Kidney epithelial cell (primary cell): ENCODE data around the gene LSM3. TPM values are rescaled to one million over a fixed set of nuclear protein-coding genes. Genes with fewer than 3 reads are reported as not detected.

Source experiments
- DNase-seq: peaks from one replicate; pipeline ENCODE4 v3.0.0-alpha.2; 2010; ENCODE audit warnings: low read depth
- H3K27me3 ChIP-seq: 2 replicates; pipeline ENCODE4 v1.6.0; 2011; ENCODE audit warnings: low read length; ENCODE audit not compliant: control insufficient read depth, insufficient read depth
- H3K36me3 ChIP-seq: 2 replicates; pipeline ENCODE4 v1.5.1; 2011; ENCODE audit warnings: low read length; ENCODE audit not compliant: control insufficient read depth, insufficient read depth
- H3K4me3 ChIP-seq: 2 replicates; pipeline ENCODE4 v1.5.1; 2011; ENCODE audit warnings: low read depth, mild to moderate bottlenecking, control low read depth, low read length
- CTCF ChIP-seq: IDR thresholded peaks from 2 replicates; pipeline ENCODE4 v1.5.1; 2011; ENCODE audit warnings: mild to moderate bottlenecking, moderate library complexity, low read length, control low read depth, inconsistent platforms; ENCODE audit not compliant: insufficient read depth, poor library complexity, severe bottlenecking
- total RNA-seq: library from RNA; depleted of rRNA; stranded (reverse); fragments of >200 nt; gene quantifications from 2 replicates; pipeline ENCODE4 v1.2.3, GENCODE V29; 2015

LSM3 gene
- total RNA-seq, 1 donor from 2014 or later: 9.3 TPM

DNA sequence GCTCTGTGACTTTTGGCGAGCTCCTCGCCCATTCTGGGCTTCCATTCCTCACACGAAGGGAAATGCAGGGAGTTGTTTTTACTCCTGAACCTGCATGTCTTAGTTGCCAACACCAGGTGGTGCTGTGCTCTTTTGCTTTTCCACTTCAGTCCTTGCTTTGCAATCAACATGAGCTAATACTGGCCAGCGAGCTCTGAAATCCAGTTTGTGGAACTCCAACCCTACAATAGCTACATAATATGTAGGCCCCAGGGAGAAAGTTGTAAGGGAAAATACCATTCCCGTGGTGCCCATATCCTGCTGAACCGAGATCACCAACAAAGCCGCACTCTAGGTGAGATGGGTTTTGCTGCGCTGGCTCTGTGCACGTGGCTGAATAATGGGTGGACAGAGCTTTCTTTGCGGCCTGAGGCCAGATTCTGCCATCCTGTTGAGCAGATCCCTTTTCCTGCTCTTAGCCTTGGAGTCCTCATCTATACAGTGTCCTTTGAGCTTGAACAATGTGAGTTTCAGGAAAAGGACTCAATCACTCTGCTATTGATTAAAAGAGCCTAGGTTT, 25.0 kb downstream of the LSM3 start:
- H3K27me3 ChIP-seq: no peaks in the 10 kb centered on the region
- peak; percentile 85 for TF ChIP-seq CTCF

DNA sequence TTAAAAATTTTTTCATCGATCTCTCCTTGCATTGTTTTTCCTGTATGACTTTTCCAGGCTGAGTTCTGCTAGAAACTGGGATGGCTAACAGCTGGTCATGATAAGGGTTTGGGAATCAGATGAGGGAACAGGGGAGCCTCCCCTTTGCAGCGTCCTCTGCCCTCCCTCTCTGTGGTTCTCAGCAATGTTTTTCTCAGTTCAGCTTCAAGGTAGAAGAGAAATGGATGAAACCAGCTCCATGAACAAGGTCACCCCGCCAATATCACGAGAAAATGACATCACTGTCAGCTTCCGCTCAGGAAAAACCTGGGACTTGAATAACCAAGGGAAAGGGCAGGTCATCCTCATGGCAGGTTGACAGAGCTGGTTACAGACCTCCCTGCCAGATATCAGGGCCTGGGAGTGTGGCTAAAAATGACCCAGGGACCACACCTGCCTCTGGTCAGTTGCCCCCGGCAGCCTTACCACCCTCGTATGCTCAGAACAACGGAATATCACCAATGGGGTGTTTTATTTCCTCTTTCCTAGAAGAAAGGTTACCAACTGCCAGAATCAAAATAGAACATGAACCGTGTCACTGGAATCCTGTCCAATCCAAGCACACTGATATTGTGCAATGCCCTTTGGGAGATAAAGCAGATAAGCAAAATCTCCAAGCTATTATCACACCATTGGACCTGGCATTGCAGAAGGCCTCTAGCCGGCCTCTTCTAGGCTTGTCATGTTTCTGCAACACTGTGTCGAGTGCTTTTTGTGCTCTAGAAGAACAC, 26.1 kb downstream of the LSM3 start:
- DNase-seq: no peak
- Histone ChIP-seq H3K36me3 (no peaks in the 10 kb centered on the region), H3K4me3 (no peak overlapping the region), H3K27me3 (no peaks in the 10 kb centered on the region)
- no peak for TF ChIP-seq CTCF

More for the DNA sequence above, 25.0 kb downstream of the LSM3 start:
- Histone ChIP-seq H3K36me3 (no peaks in the 10 kb centered on the region), H3K4me3 (no peak overlapping the region)
- peak; percentile 48 for DNase-seq

DNA sequence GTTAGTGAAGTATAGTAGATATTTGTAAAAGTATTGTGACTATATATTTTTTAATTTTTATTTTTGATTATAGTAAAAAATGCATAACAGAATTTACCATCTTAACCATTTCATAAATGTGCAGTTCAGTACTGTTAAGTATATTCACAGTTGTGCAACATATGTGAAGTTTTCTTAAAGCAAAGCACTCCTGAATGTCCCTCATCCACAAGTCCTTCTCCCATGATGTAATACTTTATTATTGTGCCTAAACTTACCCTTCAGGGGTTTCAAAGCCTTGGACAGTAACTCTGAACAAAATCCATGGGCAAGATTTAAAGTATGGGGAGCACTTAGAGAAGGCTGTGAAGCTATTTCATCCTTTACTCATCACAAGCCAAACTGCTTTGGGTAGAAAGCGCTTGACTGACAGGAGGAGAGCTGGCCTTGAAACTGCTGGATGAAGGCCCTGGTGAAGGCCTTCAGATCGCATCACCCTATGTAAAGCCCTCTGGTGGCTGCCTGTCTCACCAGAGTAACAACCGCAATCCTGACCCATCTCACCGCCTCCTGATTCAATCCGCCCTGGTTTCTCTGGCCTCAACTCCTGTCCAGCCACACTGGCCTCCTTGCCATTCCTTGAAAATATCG, 28.0 kb downstream of the LSM3 start:
- TF ChIP-seq CTCF: no peak
- no peak for DNase-seq
- H3K4me3 ChIP-seq: no peak overlapping the region
- H3K36me3 ChIP-seq: no peaks in the 10 kb centered on the region
- H3K27me3 ChIP-seq: no peaks in the 10 kb centered on the region

GRCh38 chr3:14208168-14208567, 29.6 kb downstream of the LSM3 start:
- H3K27me3 ChIP-seq: no peaks in the 10 kb centered on the region
- TF ChIP-seq CTCF: no peak
- H3K4me3 ChIP-seq: no peak overlapping the region
- DNase-seq: no peak
- no peaks in the 10 kb centered on the region for H3K36me3 ChIP-seq

DNA sequence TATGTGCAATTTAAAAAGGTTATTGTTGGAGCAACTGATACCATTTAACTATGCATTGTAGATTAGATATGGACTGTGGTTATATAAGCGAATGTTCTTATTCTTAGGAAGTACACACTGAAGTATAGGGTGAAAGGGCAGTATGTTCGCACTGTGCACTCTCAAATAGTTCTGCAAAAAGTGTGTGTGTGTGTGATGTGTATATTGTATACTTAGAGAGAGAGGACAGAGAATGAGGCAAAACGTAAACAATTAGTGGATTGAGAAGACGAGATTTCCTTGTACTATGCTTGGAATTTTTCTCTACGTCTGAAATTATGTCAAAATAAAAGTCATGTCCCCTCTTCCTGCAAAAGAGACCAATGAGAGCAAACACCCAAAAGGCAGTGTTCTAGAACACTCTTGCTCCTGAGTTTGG, 30.4 kb downstream of the LSM3 start:
- Histone ChIP-seq H3K36me3 (no peaks in the 10 kb centered on the region), H3K4me3 (no peak overlapping the region), H3K27me3 (no peaks in the 10 kb centered on the region)
- no peak for TF ChIP-seq CTCF
- no peak for DNase-seq
